Right lobe of liver (tissue), 6 donors: Measurements from ENCODE around the gene UFD1. TPM values are rescaled to one million over a fixed set of nuclear protein-coding genes. Genes with fewer than 3 reads are reported as not detected.

Experiments used
- ATAC-seq, 4 donors: fragments of 200-7000 bp; cut with Tn5 transposase; one replicate each; pipeline ENCODE4 v1.9.1; 2020; ENCODE audit warnings: mild to moderate bottlenecking in 4 of 4, moderate library complexity in 4 of 4
- DNase-seq, 3 donors: peaks; one replicate each; pipeline ENCODE4 v3.0.0-alpha.2; 2020
- H3K27ac ChIP-seq, 3 donors: fragments of 200-600 bp; one replicate each; pipeline ENCODE4 v1.8.0; 2022
- H3K27me3 ChIP-seq, 2 donors: fragments of 200-600 bp; one replicate each; pipeline ENCODE4 v1.8.0; 2022
- H3K36me3 ChIP-seq, 4 donors: fragments of 200-600 bp; sonication (generic) in 1 of 4; one replicate each; pipeline versions ENCODE4 v1.5.1 to v1.8.0; 2017 to 2022; ENCODE audit warnings: control low read depth in 1 of 4
- H3K4me1 ChIP-seq, 4 donors: fragments of 200-600 bp; sonication (generic) in 1 of 4; one replicate each; pipeline versions ENCODE4 v1.5.1 to v1.8.0; 2017 to 2022; ENCODE audit warnings: control low read depth in 1 of 4
- H3K4me3 ChIP-seq, 3 donors: fragments of 200-600 bp; one replicate each; pipeline ENCODE4 v1.8.0; 2022
- H3K9me3 ChIP-seq, 4 donors: fragments of 200-600 bp; sonication (generic) in 1 of 4; one replicate each; pipeline versions ENCODE4 v1.5.1 to v1.8.0; 2017 to 2022; ENCODE audit warnings: control low read depth in 1 of 4
- POLR2A ChIP-seq: fragments of 450-650 bp; IDR thresholded peaks from one replicate; pipeline ENCODE4 v1.6.1; 2017; ENCODE audit warnings: antibody characterized with exemption, mild to moderate bottlenecking
- WGBS: methylation state at CpG from one replicate; pipeline ENCODE4 v1.1.6; 2018; ENCODE audit warnings: low coverage, low lambda C conversion rate; ENCODE audit not compliant: insufficient coverage; ENCODE audit errors: missing lambda C conversion rate; 5-methylcytosine and 5-hydroxymethylcytosine counted together
- intact Hi-C, 2 donors: fragments of 100-400 bp; cut with DNase I; formaldehyde crosslinking; loops; one replicate each; pipeline versions ENCODE4 v1.11.2 to v1.14.1; 2022
- total RNA-seq, 6 experiments: library from RNA; depleted of rRNA in 2 of 6; stranded (reverse); fragments of >200 nt in 2 of 6; fragmentation: NEBNext Ultra II Directional in 3 of 6; extraction: Animal tissue kit (Norgen Biotek cat#: 25700) in 3 of 6; gene quantifications; one replicate each; pipeline versions ENCODE4 v1.1.0 to v1.2.4, GENCODE V29; 2016 to 2023
- TF ChIP-seq, protein P1 (sequence below), 4 donors: fragments of 200-600 bp in 3 of 4; fragments of 450-650 bp in 1 of 4; IDR thresholded peaks; one replicate each; pipeline versions ENCODE4 v1.5.1 to v1.8.0; 2016 to 2022; ENCODE audit warnings: antibody characterized with exemption in 4 of 4, mild to moderate bottlenecking in 2 of 4
- donor health status: DM: no; HTN: yes; CAD: no.
- donor health status: DM: no; HTN: no; CAD: no.
- donor health status: DM: no; HTN: no; CAD: no.
- donor health status: DM: no; HTN: yes; CAD: no.
- donor health status: DM: no; HTN: yes; CAD: no.

UFD1 gene
- total RNA-seq, 6 experiments from 2014 or later: 26.8 to 43.7 (median 32.1) TPM

DNA sequence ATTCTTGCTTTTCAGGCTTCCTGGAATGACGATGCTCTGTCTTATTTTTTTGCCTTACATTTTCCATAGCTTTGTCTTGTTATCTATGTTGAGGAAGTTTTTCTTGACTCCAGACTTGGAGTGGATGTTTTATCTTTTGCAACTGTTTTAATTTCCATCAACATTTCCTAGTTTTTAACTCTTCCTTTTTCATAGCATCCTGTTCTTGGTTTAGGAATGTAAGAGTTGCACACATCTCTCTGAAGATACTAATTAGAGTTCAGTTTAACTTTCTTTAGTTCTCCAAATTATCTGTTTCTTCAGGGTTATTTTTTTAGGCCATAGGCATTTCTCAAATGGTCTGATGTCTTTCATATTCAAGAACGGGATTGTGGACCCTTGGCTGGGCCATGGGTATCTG is 34.8 kb upstream of the UFD1 start:
- WGBS: 53% methylated on average over 2 of the region's 2 CpGs
- Histone ChIP-seq H3K27ac (no peak overlapping the region), H3K4me1 (no peaks in the 10 kb centered on the region), H3K9me3 (no peaks in the 10 kb centered on the region), H3K27me3 (no peaks in the 10 kb centered on the region), H3K36me3 (no peaks in the 10 kb centered on the region), H3K4me3 (no peak overlapping the region)
- TF ChIP-seq, protein P1, sequence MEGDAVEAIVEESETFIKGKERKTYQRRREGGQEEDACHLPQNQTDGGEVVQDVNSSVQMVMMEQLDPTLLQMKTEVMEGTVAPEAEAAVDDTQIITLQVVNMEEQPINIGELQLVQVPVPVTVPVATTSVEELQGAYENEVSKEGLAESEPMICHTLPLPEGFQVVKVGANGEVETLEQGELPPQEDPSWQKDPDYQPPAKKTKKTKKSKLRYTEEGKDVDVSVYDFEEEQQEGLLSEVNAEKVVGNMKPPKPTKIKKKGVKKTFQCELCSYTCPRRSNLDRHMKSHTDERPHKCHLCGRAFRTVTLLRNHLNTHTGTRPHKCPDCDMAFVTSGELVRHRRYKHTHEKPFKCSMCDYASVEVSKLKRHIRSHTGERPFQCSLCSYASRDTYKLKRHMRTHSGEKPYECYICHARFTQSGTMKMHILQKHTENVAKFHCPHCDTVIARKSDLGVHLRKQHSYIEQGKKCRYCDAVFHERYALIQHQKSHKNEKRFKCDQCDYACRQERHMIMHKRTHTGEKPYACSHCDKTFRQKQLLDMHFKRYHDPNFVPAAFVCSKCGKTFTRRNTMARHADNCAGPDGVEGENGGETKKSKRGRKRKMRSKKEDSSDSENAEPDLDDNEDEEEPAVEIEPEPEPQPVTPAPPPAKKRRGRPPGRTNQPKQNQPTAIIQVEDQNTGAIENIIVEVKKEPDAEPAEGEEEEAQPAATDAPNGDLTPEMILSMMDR (IDR thresholded peaks at IDR 0.05): no peak
- TF ChIP-seq POLR2A: no peak
- DNase-seq: no peak
- no peak for ATAC-seq
- intact Hi-C loops: no loop called here

DNA sequence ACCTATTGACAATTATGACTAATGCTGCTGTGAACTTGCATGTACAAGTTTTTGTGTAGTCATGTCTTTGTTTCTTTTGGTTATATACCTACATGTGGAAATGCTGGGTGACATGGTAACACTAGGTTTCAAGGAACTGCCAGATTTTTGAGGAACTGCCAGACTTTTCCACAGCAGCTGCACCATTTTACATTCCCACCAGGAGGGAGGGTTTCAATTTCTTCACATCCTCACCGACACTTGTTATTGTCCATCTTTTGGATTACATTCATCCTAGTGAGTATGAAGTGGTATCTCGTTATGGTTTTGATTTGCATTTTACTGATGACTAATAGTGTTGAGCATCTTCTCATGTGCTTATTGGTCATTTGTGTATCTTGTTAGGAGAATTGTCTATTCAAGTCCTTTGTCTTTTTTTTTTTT is 31.9 kb upstream of the UFD1 start:
- no peaks in the 10 kb centered on the region for H3K27me3 ChIP-seq
- TF ChIP-seq POLR2A: no peak
- TF ChIP-seq, protein P1 (IDR thresholded peaks at IDR 0.05): no peak
- no peak for DNase-seq
- intact Hi-C loops: no loop called here
- no peaks in the 10 kb centered on the region for H3K9me3 ChIP-seq
- ATAC-seq: no peak
- H3K4me3 ChIP-seq: no peak overlapping the region
- H3K27ac ChIP-seq: no peak overlapping the region
- 89% methylated on average over 2 of the region's 2 CpGs for WGBS
- H3K36me3 ChIP-seq: no peaks in the 10 kb centered on the region
- no peaks in the 10 kb centered on the region for H3K4me1 ChIP-seq

DNA sequence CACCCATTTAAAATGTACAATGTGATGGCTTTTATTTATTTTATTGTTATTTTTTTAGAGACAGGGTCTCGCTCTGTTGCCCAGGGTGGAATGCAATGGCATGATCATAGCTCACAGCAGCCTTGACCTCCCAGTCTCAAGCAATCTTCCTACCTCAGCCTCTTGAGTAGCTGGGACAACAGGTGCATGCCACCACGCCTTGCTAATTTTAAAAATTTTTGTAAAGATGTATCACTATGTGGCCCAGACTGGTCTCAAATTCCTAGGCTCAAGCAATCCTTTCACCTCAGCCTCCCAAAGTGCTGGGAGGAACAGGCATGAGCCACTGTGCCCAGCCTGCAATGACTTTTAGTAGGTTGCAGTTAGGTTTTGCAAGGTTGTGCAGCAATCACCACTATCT is 30.9 kb upstream of the UFD1 start:
- ATAC-seq (no peak), DNase-seq (no peak)
- TF ChIP-seq, protein P1 (IDR thresholded peaks at IDR 0.05): no peak
- TF ChIP-seq POLR2A: no peak
- no peaks in the 10 kb centered on the region for H3K9me3 ChIP-seq
- no peaks in the 10 kb centered on the region for H3K4me1 ChIP-seq
- intact Hi-C loops: no loop called here
- 95% methylated on average over 2 of the region's 2 CpGs for WGBS
- no peak overlapping the region for H3K4me3 ChIP-seq
- no peaks in the 10 kb centered on the region for H3K27me3 ChIP-seq
- no peaks in the 10 kb centered on the region for H3K36me3 ChIP-seq
- no peak overlapping the region for H3K27ac ChIP-seq

DNA sequence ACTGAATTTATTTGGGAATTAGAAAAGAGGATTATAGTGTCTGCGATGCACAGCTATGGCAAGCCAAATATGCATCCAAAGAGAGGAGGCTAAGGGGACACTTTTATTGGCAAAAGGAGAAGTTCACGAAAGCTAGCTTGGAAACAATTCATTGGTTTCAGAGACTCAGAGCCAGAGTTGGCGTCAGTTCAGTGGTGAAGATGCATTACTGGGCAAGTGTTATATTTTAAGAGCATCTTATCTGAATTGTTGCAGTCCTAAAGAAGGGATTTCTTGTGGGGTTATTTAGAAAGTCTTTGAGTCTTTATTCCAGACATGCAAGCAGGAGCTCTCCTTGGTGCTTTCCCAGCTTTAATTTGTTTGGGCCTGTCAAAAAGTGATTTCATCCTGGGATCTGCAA is 30.2 kb upstream of the UFD1 start:
- WGBS: 76% methylated on average over 3 of the region's 3 CpGs
- ATAC-seq (no peak), DNase-seq (no peak)
- H3K9me3 ChIP-seq: no peaks in the 10 kb centered on the region
- H3K27ac ChIP-seq: no peak overlapping the region
- H3K4me1 ChIP-seq: no peaks in the 10 kb centered on the region
- TF ChIP-seq, protein P1 (IDR thresholded peaks at IDR 0.05): no peak
- no peak for TF ChIP-seq POLR2A
- H3K27me3 ChIP-seq: no peaks in the 10 kb centered on the region
- no peak overlapping the region for H3K4me3 ChIP-seq
- intact Hi-C loops: no loop called here
- no peaks in the 10 kb centered on the region for H3K36me3 ChIP-seq
